ENCODE data around the gene GABRB1.

The GABRB1 gene

DNA sequence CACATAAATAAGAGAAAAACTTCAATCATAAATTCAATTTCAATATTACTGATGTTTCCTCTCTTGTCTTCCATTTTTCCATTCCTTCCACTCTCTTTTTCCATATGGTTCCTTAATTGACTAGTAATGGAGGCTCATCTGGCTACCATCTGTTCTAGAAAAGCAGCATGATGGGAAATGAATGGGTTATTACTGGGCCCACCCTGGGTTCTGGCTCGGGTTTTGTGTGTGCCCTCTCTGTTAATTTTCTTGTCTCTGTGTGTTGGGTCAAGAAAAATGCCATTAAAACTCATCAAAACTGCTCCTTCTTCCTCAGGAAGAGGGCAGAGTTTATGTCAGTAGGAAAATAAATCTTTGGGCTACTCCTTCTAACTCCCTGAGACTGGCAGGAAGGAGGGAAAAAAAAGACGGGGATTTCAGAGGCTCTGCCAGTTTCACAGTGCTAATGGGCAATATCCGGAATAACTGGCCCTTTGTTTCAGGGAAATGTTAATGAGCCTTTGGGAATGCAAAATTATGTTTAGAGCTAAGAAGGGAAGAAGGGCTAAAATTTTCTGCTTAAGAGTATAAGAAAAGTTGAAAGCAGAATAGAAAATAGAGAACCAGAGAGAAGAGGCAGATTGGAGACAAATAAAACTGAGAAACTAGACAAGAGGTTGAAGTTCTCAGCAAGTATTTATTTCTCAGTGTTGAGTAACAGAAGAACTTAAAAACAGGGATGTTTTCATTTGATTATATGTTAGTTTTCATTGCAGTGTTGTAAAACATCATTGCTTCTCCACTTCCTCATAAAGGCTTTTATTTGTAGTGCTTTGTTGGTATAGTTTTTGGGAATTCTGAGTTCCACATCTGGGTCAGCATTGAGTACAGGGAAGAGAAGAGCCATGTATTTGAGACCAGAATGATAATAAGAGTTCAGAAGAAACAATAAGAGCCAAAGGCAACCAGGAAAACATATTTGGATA lies 19.7 kb downstream of the GABRB1 start:
- no peak for DNase-seq

- DNase-seq = no peak
These were observed 22.1 kb downstream of the GABRB1 start for GRCh38 chr4:47053485-47053884.

DNA sequence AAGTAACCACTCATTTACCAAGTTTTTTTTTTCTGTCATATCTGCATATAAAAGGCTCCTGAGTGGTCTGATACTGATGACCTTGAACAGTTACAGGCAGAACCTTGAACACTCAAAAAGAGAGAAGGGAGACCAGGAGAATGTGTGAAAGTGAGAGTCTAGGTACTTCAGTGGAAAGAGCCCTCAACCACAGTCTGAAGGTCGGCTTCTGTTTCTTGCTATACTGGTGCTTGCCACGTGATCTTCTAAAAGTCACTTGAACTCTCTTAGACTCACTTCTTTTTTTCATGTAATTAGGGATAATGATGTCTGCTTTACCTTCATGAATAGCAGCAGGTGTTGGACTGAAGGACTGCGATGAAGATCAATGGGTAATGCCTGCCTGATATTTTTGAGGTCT lies 22.8 kb downstream of the GABRB1 start:
- DNase-seq = no peak

- no peak for DNase-seq
These were observed 26.6 kb downstream of the GABRB1 start for GRCh38 chr4:47057991-47058390.

DNA sequence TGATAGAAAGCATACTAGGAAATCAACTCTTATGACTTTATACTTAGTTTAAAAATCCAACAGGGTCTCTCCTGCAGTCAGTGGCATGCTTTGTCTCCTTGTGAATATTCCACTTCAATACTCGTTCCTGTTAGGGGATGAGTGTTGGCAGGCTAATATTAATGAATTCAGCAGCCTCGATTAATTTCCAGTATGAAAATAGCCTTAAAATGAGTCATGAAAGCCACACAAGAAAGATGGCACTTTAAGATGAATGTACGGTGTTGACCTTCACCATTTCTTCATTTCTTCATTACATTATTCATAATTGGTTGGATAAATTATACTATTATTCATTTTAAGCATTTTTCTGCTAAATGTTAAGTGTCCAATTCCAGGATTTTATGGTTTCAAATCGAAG lies 29.2 kb downstream of the GABRB1 start:
- no peak for DNase-seq

DNA sequence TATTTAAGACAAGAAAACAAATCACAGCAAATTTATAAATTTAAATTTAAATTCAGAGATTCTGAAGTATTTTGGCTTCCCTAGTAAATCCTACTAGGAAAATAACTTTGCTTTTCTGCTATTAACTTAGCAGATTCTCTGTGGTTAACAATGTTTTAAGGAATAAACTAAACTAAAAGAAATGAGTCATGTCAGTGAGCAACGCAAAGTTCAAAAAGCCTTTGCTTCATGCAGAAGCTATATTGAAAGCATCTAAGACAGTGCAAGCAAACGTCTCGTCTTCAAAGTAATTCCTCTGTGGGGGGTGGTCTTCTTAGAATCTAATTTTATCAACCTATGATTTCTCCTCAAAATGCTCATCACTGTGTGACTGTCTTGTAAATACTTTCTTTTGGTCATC lies 30.1 kb downstream of the GABRB1 start:
- no peak for DNase-seq

GRCh38 chr4:47065051-47065481 lies 33.7 kb downstream of the GABRB1 start:
- no peak for DNase-seq

- DNase-seq = no peak
These were observed 37.6 kb downstream of the GABRB1 start for GRCh38 chr4:47068986-47069385.

DNA sequence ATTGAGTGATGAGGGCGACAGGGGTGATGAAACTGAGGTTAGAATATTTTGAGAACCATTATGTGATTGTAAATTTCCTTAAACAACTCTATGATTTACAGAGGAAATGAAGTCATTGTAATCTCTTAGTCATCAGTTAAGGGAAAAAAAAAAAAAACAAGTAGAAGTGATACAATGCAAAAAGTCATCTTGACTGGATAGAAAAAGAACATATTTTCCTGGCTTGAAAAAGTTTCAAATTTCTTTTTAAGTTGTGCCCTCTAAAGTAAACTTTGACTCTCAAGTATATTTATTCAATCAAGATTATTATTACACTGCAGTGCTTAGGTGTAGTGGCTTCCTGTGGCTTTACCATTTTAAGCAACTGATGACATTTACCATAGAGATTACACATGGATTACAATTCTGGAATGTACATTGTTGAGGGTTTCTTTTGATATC lies 40.6 kb downstream of the GABRB1 start:
- no peak for DNase-seq

GRCh38 chr4:47073647-47074046 lies 42.3 kb downstream of the GABRB1 start:
- DNase-seq = no peak

DNA sequence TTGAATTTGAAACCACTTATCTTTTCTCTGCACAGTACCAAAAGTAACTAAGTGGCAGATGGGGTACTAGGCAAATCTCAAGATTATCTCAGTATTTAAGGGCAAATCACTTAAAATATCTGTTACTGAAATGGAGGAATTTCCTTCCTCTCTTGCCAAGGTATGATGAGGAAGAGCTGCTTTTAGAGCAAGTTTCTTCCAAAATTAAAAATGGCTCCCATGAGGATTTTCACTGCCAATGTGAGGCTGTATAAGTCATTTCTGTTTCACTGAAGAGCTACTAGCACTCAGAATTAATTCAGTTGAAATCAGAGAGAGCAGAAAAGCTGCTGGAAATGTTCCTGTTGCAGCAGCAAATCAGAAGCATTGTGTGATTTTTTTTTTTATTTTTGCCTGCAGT lies 43.4 kb downstream of the GABRB1 start:
- DNase-seq = no peak

DNA sequence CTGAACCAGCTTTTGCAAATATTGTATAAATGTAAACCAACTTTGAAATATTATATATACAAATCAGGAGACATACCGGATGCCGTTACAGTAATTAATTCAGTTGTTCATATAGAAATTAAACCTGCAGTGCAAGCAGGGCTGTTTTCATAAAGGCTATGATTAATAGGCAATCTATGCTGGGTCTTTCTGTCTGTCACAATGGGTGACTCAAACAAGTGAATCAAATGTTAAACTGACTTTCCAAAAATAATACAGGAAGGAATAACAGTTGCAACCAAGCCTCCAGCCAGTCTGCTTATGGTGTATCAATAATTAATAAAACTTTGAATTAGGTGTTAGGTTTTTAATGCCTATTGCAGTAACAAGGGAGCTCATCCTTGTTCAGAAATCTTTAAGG lies 43.9 kb downstream of the GABRB1 start:
- no peak for DNase-seq

- DNase-seq = no peak
These were observed 44.6 kb downstream of the GABRB1 start for GRCh38 chr4:47075919-47076318.

DNA sequence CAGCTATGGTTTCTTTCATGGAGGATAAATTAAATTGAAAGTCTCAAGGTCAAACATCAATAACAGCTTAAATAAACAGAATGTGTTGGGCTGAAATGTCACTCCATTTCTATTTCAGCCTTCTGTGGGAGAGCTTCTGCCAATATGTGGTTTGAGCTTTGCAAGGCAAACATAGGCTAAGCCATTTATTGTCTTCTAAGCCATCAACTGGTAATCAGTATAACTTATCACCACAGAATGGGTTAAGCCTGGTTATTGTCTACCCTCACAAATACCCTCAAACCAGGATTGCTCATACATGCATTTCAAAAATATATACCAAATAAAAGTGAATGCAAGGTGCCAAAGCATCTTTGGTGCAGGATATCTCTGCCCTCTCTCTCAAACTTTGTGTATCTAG lies 52.7 kb downstream of the GABRB1 start:
- DNase-seq = no peak

DNA sequence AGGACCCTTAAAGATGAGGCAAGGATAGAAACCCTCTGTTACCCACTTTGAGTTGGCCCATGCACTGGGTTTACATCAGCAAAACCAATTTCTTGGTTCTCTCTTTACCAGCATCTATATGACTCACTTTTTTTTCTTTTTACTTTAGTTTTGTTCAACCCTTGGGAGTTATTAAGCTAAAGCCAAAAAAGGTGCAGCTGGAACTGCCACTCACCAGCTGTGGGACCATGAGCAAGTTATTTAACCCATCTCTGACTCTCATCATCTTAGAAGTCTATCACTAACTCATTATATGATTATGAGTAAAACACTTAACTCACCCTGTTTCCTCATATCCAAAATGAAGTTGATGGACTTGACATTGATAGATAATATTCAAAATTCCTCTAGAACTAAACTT lies 53.4 kb downstream of the GABRB1 start:
- no peak for DNase-seq

DNA sequence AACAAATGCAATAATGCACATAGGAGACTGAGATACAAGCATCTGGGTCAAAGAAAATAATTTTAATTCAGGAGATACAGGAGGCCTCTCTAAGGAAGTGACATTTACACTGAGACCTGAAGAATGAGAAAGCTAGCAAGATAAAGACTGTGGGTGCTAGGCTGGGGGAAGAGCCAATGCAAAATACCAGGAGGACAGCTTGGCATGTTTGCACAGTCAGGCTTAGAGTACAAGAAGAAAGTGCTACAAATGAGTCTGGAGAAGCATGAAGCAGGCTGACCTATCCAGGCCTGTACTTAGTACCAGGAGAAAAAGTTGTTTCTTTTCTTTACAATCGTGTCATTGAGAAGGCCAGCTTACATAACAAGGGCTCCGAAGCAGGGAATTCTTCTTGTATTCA lies 56.9 kb downstream of the GABRB1 start:
- DNase-seq = no peak

DNA sequence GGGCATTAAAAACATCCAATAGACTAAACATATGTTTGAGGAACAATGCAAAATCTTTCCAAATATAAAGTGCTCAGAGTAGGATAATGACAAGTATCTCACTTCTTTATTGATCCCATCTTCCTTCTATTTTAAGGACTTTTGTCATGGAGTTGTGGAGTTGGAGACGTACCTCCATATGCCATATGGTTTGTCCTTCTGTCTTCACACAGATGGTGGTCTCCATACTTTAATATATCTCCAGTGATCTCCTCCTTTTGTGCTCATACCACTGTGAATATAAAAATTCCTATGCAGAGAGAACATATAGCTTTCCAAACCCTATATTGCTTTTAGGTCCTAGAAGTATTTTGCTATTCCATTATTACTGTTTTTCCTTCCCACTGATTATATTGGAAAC lies 64.5 kb downstream of the GABRB1 start:
- no peak for DNase-seq

- DNase-seq = no peak
These were observed 70.1 kb downstream of the GABRB1 start for GRCh38 chr4:47101453-47101852.

DNA sequence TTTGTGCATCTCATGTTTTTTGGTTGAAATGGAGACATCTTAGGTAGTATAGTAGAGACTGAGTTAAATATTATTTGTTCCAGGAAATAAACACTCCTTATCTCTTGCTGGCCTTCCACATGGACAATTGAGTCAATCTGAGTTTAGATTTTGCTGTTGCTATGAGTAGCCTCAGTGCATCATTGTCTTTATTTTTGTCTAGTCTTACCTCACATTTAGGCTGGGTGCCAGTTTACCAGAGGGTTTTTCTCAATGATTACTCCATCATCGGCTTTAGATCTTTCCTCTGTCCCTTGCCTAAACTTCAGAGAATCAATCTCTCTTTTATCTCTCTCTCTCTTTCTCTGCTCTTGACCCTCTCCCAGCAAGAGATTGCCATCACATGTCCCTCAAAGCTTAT lies 73.6 kb downstream of the GABRB1 start:
- DNase-seq = no peak

DNA sequence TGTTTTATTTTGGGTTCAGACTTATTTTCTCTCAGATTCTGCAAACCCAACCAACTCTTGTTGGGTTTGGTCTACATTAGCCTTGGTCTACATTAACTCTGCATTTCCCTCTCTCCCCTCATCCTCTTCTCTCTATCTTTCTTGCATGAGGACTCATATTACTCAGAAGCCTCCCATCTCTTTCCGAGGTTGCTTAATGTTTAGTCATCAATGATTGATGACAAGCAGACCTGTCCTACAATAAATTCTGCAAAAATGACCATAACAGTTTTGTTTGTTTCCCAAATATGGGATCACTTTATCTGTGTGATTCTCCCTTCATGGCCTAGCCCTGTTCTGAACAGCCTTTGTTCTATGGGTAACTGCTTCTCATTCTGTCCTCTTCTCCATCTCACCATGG lies 75.2 kb downstream of the GABRB1 start:
- no peak for DNase-seq

- no peak for DNase-seq
These were observed 78.0 kb downstream of the GABRB1 start for GRCh38 chr4:47109379-47109778.

GRCh38 chr4:47110546-47111132 lies 79.3 kb downstream of the GABRB1 start:
- DNase-seq = no peak

DNA sequence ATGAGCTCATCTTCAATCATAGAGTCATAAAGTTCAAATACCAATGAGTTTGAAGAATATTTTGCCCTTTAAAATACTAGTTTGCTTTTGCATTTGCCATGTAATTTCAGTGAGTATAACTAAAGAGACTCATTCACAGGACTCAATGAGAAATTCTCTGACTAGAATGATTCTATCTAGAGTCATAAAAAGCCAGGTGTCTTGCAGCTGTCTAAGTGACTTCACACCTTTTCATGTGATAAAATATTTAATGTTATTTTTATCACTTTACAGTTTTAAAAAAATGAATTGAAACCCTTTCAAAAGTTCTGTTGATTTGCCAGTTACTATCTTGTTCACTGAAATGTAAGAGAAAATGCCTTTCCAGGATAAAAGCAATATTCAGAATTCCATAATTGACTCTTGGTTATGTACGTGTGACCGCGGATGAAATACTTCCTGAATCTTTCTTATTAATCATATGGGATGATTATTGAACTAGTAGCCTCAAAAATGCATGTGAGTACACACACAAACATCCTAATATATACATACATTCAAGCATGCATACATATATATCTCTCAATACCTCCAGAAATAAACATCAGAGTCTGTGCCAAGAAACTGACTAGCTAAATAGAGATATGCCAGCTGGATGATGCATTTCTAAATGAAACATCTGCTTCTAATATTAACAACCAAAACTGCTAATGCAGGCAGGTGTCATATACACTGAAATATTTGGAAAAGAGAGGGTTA lies 87.0 kb downstream of the GABRB1 start:
- DNase-seq = no peak

DNA sequence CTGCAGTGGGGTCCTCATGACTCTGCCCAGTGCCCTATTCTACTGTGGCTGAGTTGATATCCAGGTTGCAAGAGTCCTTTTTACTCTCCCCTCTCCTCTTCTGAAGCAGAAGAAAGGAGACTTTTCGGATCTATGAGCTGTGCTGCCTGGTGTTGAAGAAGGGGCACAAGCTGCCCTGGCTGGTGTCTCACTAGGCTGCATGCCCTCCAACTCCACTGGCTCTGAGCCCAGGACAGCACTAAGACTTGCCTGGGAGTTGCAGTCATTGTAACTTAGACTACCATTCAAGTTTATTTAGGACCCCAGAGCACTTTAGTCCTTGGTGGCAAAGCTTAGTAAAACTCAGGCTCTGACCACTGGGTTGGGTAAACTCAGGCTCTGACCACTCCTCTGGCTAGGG lies 89.4 kb downstream of the GABRB1 start:
- DNase-seq = no peak

Data from hematopoietic multipotent progenitor cell treated with erythropoietin and hydrocortisone succinate and interleukin-3 and kit ligand, for 6 days (in vitro differentiated cells).